SU-DHL-6 (cell line): Measurements from ENCODE around the gene EEF1AKMT3.

Experiments used
- H2AFZ ChIP-seq: fragments of 200-600 bp; sonication (generic); 2 replicates; pipeline ENCODE4 v1.6.1; 2014; ENCODE audit warnings: low read depth, mild to moderate bottlenecking, moderate library complexity, mixed read lengths, antibody characterized with exemption, low read length; ENCODE audit not compliant: severe bottlenecking
- H3F3A ChIP-seq: fragments of 200-600 bp; shearing (Covaris generic); 2 replicates; pipeline ENCODE4 v1.6.0; 2016; ENCODE audit warnings: antibody characterized with exemption, mild to moderate bottlenecking; ENCODE audit not compliant: insufficient read depth
- H3K27ac ChIP-seq: fragments of 200-600 bp; sonication (generic); 2 replicates; pipeline ENCODE4 v1.5.1; 2016; ENCODE audit warnings: low read depth, mild to moderate bottlenecking, low read length, moderate library complexity, mixed read lengths
- H3K27me3 ChIP-seq: fragments of 200-600 bp; sonication (generic), shearing (Covaris generic); 2 replicates; pipeline ENCODE4 v1.6.0; 2014; ENCODE audit warnings: mild to moderate bottlenecking, low read length
- H3K36me3 ChIP-seq: fragments of 200-600 bp; sonication (generic); 2 replicates; pipeline ENCODE4 v1.6.1; 2014; ENCODE audit warnings: mild to moderate bottlenecking, low read length, mixed read lengths
- H3K4me2 ChIP-seq: fragments of 300-600, 200-600 bp; shearing (Covaris generic), sonication (generic); 2 replicates; pipeline ENCODE4 v1.6.0; 2014; ENCODE audit warnings: low read length, low read depth, mild to moderate bottlenecking; ENCODE audit not compliant: poor library complexity, severe bottlenecking
- H3K4me3 ChIP-seq: fragments of 200-600 bp; sonication (generic); 2 replicates; pipeline ENCODE4 v1.5.1; 2014; ENCODE audit warnings: antibody characterized with exemption, low read length, mild to moderate bottlenecking, mixed read lengths; ENCODE audit not compliant: insufficient read depth, poor library complexity, severe bottlenecking
- H3K79me2 ChIP-seq: fragments of 200-600 bp; sonication (generic); 2 replicates; pipeline ENCODE4 v1.6.1; 2014; ENCODE audit warnings: mild to moderate bottlenecking, low read length, moderate library complexity; ENCODE audit not compliant: insufficient read depth
- H3K9ac ChIP-seq: fragments of 200-600 bp; sonication (generic); 2 replicates; pipeline ENCODE4 v1.7.0; 2014; ENCODE audit warnings: mild to moderate bottlenecking, low read length
- H3K9me2 ChIP-seq: fragments of 200-600 bp; sonication (generic); replicated peaks from 2 replicates; pipeline ENCODE4 v1.6.1; 2014; ENCODE audit warnings: low read length; ENCODE audit not compliant: insufficient read depth
- H3K9me3 ChIP-seq: fragments of 200-600 bp; sonication (generic); 2 replicates; pipeline ENCODE4 v1.6.1; 2014; ENCODE audit warnings: low read length, mixed read lengths; ENCODE audit not compliant: insufficient read depth
- H4K20me1 ChIP-seq: fragments of 200-600 bp; sonication (generic); 2 replicates; pipeline ENCODE4 v1.6.1; 2014; ENCODE audit warnings: low read depth, mild to moderate bottlenecking, antibody characterized with exemption, low read length, moderate library complexity, mixed read lengths
- CTCF ChIP-seq: fragments of 200-600 bp; sonication (generic); IDR thresholded peaks from one replicate; pipeline ENCODE4 v1.5.1; 2017; ENCODE audit warnings: antibody characterized with exemption, mild to moderate bottlenecking, low read length, moderate library complexity; ENCODE audit not compliant: insufficient read depth, poor library complexity, severe bottlenecking
- EZH2phosphoT487 ChIP-seq: fragments of 200-600 bp; sonication (generic), shearing (Covaris generic); conservative IDR thresholded peaks from 2 replicates; pipeline ENCODE4 v1.6.1; 2018; ENCODE audit warnings: mild to moderate bottlenecking, antibody characterized with exemption, low read length, moderate library complexity, mixed read lengths

EEF1AKMT3 gene

DNA sequence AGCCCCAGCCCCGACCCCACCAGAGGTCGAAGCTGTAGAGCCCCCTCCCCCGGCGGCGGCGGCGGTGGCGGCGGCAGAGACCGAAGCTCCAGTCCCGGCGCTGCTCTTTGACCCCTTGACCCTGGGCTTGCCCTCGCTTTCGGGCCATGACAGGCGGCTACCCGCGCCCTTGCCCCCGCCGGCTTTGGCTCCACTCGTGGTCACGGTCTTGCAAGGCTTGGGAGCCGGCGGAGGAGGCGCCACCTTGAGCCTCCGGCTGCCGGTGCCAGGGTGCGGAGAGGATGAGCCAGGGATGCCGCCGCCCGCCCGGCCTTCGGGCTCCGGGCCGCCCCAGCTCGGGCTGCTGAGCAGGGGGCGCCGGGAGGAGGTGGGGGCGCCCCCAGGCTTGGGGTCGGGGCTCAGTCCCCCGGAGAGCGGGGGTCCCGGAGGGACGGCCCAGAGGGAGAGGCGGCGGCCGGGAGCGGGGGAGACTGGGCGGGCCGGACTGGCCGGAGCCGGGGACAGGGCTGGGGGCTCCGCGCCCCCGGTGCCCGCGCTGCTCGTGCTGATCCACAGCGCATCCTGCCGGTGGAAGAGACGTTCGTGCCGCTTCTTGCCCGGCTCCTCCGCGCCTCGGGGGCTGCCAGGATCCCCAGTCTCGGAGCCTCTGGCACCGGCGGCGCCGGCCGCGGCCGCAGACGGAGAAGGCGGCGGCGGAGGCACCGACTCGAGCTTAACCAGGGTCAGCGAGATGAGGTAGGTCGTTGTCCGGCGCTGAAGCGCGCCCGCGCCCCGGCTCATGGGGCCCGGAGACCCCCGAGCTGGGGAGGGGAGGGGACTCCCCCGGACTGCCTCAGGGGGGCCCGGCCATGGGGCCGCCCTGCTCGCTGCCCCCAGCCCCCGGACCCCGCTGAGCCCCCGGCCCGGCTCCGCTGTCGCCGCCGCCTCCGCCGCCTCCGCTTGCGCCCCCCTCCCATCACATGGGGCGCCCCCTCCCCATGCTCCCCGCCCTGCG is 34.6 kb upstream of the EEF1AKMT3 start:
- Histone ChIP-seq H3K4me2 (no peak overlapping the region), H4K20me1 (no peaks in the 10 kb centered on the region), H3K9me3 (no peaks in the 10 kb centered on the region), H3F3A (peaks cover 2% of the 10 kb centered on the region; the same call in 1 of the 2 replicates), H3K36me3 (no peaks in the 10 kb centered on the region), H3K4me3 (no peak overlapping the region), H3K27me3 (no peaks in the 10 kb centered on the region), H3K79me2 (peaks cover 12% of the 10 kb centered on the region), H3K9me2 (no peaks in the 10 kb centered on the region), H2AFZ (no peak overlapping the region), H3K9ac (no peak overlapping the region), H3K27ac (no peak overlapping the region)
- TF ChIP-seq EZH2phosphoT487, result no peak
- no peak for TF ChIP-seq CTCF

- H3K36me3 ChIP-seq, result no peaks in the 10 kb centered on the region
- no peak within 1 kb of the TSS for H3K27ac ChIP-seq
- no peak within 1 kb of the TSS for H2AFZ ChIP-seq
- H4K20me1 ChIP-seq, result no peaks in the 10 kb centered on the region
- no peaks in the 10 kb centered on the region for H3K27me3 ChIP-seq
- TF ChIP-seq EZH2phosphoT487 (no peak), CTCF (no peak)
- H3K9me3 ChIP-seq, result no peaks in the 10 kb centered on the region
- H3K9me2 ChIP-seq, result no peaks in the 10 kb centered on the region
- no peak within 1 kb of the TSS for H3K4me2 ChIP-seq
- no peak within 1 kb of the TSS for H3K9ac ChIP-seq
- peaks cover 5% of the 10 kb centered on the region; the same call in 1 of the 2 replicates for H3F3A ChIP-seq
- H3K79me2 ChIP-seq, result peaks cover 12% of the 10 kb centered on the region
- H3K4me3 ChIP-seq, result no peak within 1 kb of the TSS
Observed at GRCh38 chr12:57738661-57739237, 33.7 kb upstream of the EEF1AKMT3 start, which contains the start of gene AGAP2. AGAP2 (minus strand) TSS chr12:57738742; CDS start chr12:57738246, 496 bp downstream.

DNA sequence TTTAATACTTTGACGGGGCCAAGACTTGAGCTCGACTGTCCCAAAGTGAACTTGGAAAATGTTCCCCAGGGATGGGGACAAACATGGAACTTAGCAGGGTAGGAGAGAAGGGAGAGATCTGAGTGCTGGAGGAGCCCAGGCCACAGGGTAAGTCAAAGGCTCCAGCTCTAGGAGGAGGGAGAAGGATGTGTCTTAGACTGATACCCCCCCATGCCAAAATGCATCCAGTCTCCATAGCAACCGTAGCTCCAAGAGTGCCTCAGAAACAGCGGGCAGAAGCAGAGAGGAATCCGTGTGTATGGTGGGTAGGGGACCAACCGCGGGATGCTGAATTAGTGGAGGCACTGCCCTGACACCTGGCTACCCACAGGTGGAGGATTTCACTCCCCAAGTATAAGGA is 33.0 kb upstream of the EEF1AKMT3 start:
- TF ChIP-seq EZH2phosphoT487, result no peak
- TF ChIP-seq CTCF, result no peak
- Histone ChIP-seq H3K79me2 (peaks cover 12% of the 10 kb centered on the region), H3K27ac (no peak overlapping the region), H3F3A (peaks cover 5% of the 10 kb centered on the region; the same call in 1 of the 2 replicates), H3K4me2 (no peak overlapping the region), H3K9ac (no peak overlapping the region), H3K9me3 (no peaks in the 10 kb centered on the region), H3K27me3 (no peaks in the 10 kb centered on the region), H3K36me3 (no peaks in the 10 kb centered on the region), H4K20me1 (no peaks in the 10 kb centered on the region), H3K4me3 (no peak overlapping the region), H2AFZ (no peak overlapping the region), H3K9me2 (no peaks in the 10 kb centered on the region)
